Panc1 (cell line): ENCODE measurements around the gene BARD1. TPM values are rescaled to one million over a fixed set of nuclear protein-coding genes. Genes with fewer than 3 reads are reported as not detected.
"Not testable (repeated sequence)": the region's sequence is repeated elsewhere in the genome, so short reads cannot be mapped to it uniquely, and the experiment has no call there.

Experiments used
- ATAC-seq: fragments of 200-7000 bp; cut with Tn5 transposase; 2 replicates; pipeline ENCODE4 v1.9.1; 2020; ENCODE audit warnings: mild to moderate bottlenecking, moderate library complexity
- BruUV-seq: library from RNA; stranded (reverse); fragments of 400-500 nt; replicated peaks from 2 replicates; lab custom pipeline; 2021; lab: Mats Ljungman, UMichigan
- CTCF ChIA-PET: fragments of 300-600 bp; sonication (Branson Sonifier 250); formaldehyde crosslinking; loops from one replicate; lab custom pipeline; 2022; ENCODE audit warnings: antibody characterized with exemption; lab: Charles Lee
- POLR2A ChIA-PET: fragments of 300-600 bp; sonication (Branson Sonifier 250); formaldehyde crosslinking; loops from one replicate; lab custom pipeline; 2022; ENCODE audit warnings: antibody characterized with exemption; lab: Charles Lee
- DNase-seq: peaks from one replicate; pipeline ENCODE4 v3.0.0-alpha.2; 2010; ENCODE audit warnings: low read depth, low spot score
- H3K27ac ChIP-seq: 2 replicates; pipeline ENCODE4 v1.5.1; 2011; ENCODE audit warnings: mild to moderate bottlenecking, low read length, inconsistent platforms
- H3K27me3 ChIP-seq: fragments of 200-500 bp; sonication (Bioruptor generic); 2 replicates; pipeline ENCODE4 v1.6.0; 2014; ENCODE audit warnings: low read length, inconsistent platforms; ENCODE audit not compliant: control insufficient read depth, insufficient read depth
- H3K36me3 ChIP-seq: fragments of 200-500 bp; sonication (Bioruptor generic); 2 replicates; pipeline ENCODE4 v1.5.1; 2014; ENCODE audit warnings: inconsistent platforms, mild to moderate bottlenecking, low read length, moderate library complexity; ENCODE audit not compliant: control insufficient read depth, insufficient read depth
- H3K4me1 ChIP-seq: 2 replicates; pipeline ENCODE4 v1.5.1; 2011; ENCODE audit warnings: inconsistent platforms, mild to moderate bottlenecking, low read length, moderate library complexity; ENCODE audit not compliant: control insufficient read depth, insufficient read depth
- H3K4me3 ChIP-seq, 2 experiments: 2 replicates each; pipeline ENCODE4 v1.5.1; 2011 to 2012; ENCODE audit warnings: low read depth in 2 of 2, low read length in 2 of 2, mild to moderate bottlenecking in 2 of 2, inconsistent platforms in 1 of 2, moderate library complexity in 1 of 2
- H3K9me3 ChIP-seq: fragments of 200-500 bp; sonication (Bioruptor generic); 2 replicates; pipeline ENCODE4 v1.5.1; 2014; ENCODE audit warnings: low read depth, mild to moderate bottlenecking, inconsistent platforms, low read length, moderate library complexity; ENCODE audit not compliant: control insufficient read depth, insufficient read depth
- POLR2AphosphoS5 ChIP-seq: IDR thresholded peaks from 2 replicates; pipeline ENCODE4 v1.6.1; 2012; ENCODE audit warnings: mild to moderate bottlenecking, low read depth, low read length, moderate library complexity
- SIN3A ChIP-seq: IDR thresholded peaks from 2 replicates; pipeline ENCODE4 v1.6.1; 2012; ENCODE audit warnings: low read depth, mild to moderate bottlenecking, low read length, moderate library complexity, borderline replicate concordance; ENCODE audit not compliant: insufficient read depth
- TCF7L2 ChIP-seq: IDR thresholded peaks from 2 replicates; pipeline ENCODE4 v1.6.1; 2011; ENCODE audit warnings: mild to moderate bottlenecking, low read depth, low read length, inconsistent platforms
- in situ Hi-C: cut with HindIII; loops from 2 replicates; pipeline ENCODE4 v1.10.0; 2016; ENCODE audit warnings: low sequenced_read_pairs, low pct_unique_long_range_greater_than_20kb
- intact Hi-C: fragments of 100-400 bp; cut with micrococcal nuclease; formaldehyde crosslinking; loops from one replicate; pipeline ENCODE4 v1.10.0; 2022; ENCODE audit not compliant: unreplicated experiment
- total RNA-seq: library from RNA; stranded (reverse); gene quantifications from one replicate; pipeline ENCODE4 v1.2.1, GENCODE V29; 2021; ENCODE audit not compliant: unreplicated experiment
- TF ChIP-seq, protein P1 (sequence below), 2 experiments: IDR thresholded peaks; 2 replicates each; pipeline ENCODE4 v1.6.1; 2011 to 2012; ENCODE audit warnings: low read depth in 2 of 2, control low read depth in 1 of 2, low read length in 1 of 2, mild to moderate bottlenecking in 1 of 2, moderate library complexity in 1 of 2; ENCODE audit not compliant: insufficient read depth in 1 of 2
- TF ChIP-seq, protein P2 (sequence below): fragments of 450-650 bp; IDR thresholded peaks from 2 replicates; pipeline ENCODE4 v1.5.1; 2017; ENCODE audit warnings: mild to moderate bottlenecking

The BARD1 gene
- total RNA-seq, 1 experiment from 2014 or later, result 22.2 TPM

DNA sequence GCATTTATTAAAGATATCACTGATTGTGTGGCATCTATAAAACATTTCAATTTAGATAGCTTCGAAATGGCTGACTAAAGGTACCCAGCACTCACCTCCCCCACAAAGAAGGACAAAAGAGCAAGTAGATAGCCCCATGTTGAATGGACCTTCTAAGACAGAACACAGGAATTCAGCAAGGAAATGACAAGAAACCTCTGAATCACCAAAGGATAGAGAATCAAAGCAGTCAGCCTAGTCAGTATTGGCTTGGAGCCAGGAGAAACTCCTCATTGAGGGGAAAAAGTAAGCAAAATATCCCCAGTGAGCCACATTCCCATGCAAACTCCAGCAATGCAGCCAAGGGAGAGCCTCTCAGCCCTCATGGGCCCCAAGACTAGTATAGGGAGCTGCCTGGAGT is 113.7 kb downstream of the BARD1 start:
- intact Hi-C loops (no loop called here), in situ Hi-C loops (no loop called here)
- Histone ChIP-seq H3K27me3 (no peaks in the 10 kb centered on the region), H3K27ac (no peak overlapping the region), H3K9me3 (no peaks in the 10 kb centered on the region), H3K4me1 (no peaks in the 10 kb centered on the region), H3K36me3 (no peaks in the 10 kb centered on the region), H3K4me3 (no peak overlapping the region)
- POLR2A ChIA-PET, result no interaction called here
- no TSS peak for BruUV-seq
- TF ChIP-seq, protein P1, sequence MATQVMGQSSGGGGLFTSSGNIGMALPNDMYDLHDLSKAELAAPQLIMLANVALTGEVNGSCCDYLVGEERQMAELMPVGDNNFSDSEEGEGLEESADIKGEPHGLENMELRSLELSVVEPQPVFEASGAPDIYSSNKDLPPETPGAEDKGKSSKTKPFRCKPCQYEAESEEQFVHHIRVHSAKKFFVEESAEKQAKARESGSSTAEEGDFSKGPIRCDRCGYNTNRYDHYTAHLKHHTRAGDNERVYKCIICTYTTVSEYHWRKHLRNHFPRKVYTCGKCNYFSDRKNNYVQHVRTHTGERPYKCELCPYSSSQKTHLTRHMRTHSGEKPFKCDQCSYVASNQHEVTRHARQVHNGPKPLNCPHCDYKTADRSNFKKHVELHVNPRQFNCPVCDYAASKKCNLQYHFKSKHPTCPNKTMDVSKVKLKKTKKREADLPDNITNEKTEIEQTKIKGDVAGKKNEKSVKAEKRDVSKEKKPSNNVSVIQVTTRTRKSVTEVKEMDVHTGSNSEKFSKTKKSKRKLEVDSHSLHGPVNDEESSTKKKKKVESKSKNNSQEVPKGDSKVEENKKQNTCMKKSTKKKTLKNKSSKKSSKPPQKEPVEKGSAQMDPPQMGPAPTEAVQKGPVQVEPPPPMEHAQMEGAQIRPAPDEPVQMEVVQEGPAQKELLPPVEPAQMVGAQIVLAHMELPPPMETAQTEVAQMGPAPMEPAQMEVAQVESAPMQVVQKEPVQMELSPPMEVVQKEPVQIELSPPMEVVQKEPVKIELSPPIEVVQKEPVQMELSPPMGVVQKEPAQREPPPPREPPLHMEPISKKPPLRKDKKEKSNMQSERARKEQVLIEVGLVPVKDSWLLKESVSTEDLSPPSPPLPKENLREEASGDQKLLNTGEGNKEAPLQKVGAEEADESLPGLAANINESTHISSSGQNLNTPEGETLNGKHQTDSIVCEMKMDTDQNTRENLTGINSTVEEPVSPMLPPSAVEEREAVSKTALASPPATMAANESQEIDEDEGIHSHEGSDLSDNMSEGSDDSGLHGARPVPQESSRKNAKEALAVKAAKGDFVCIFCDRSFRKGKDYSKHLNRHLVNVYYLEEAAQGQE (IDR thresholded peaks at IDR 0.05; ENCODE audit: insufficient read depth in 1 of 2, low read depth in 2 of 2, low read length in 1 of 2), result no peak
- TF ChIP-seq TCF7L2, result no peak
- TF ChIP-seq, protein P2, sequence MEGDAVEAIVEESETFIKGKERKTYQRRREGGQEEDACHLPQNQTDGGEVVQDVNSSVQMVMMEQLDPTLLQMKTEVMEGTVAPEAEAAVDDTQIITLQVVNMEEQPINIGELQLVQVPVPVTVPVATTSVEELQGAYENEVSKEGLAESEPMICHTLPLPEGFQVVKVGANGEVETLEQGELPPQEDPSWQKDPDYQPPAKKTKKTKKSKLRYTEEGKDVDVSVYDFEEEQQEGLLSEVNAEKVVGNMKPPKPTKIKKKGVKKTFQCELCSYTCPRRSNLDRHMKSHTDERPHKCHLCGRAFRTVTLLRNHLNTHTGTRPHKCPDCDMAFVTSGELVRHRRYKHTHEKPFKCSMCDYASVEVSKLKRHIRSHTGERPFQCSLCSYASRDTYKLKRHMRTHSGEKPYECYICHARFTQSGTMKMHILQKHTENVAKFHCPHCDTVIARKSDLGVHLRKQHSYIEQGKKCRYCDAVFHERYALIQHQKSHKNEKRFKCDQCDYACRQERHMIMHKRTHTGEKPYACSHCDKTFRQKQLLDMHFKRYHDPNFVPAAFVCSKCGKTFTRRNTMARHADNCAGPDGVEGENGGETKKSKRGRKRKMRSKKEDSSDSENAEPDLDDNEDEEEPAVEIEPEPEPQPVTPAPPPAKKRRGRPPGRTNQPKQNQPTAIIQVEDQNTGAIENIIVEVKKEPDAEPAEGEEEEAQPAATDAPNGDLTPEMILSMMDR, result no peak
- TF ChIP-seq POLR2AphosphoS5, result no peak
- no peak for TF ChIP-seq SIN3A
- DNase-seq (no peak), ATAC-seq (no peak)
- CTCF ChIA-PET, result no interaction called here

DNA sequence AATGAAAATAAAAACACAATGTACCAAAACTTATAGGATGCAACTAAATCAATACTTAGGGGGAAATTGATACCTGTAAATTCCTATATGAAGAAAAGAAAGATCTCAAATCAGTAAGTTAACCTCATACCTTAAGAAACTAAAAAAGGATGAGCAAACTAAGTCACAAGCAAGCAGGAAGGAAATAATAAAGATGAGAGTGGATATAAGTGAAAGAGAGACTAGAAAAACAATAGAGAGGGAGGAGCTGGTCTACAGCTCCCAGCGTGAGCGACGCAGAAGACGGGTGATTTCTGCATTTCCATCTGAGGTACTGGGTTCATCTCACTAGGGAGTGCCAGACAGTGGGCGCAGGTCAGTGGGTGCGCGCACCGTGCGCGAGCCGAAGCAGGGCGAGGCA is 125.9 kb downstream of the BARD1 start:
- H3K4me3 ChIP-seq, result peak overlapping the region in 1 of 2 experiments; percentile 28; a peak in 1 of 4 replicates
- H3K4me1 ChIP-seq, H3K9me3 ChIP-seq, H3K27ac ChIP-seq, BruUV-seq, in situ Hi-C loops, DNase-seq, POLR2A ChIA-PET, H3K36me3 ChIP-seq, H3K27me3 ChIP-seq, intact Hi-C loops, CTCF ChIA-PET, ATAC-seq: not testable (repeated sequence)

DNA sequence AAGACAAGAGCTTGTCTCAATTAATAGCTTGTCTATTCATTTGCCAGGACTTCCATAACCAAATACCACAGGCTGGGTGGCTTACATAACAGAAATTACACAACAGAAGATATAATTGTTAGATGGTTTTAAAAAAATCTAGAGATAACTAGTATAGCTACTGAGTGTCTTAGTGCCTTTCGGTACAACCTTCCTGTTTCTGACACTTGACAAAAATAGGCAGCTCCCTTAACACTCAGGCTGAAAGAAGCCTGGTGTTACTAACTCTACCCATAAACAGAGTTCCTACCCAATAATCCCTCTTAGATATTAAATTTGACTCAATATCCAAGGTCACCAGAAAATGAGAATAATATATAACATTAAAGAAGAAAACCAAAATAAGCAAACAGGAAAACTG is 129.7 kb downstream of the BARD1 start:
- H3K4me1 ChIP-seq, result no peaks in the 10 kb centered on the region
- intact Hi-C loops (no loop called here), in situ Hi-C loops (no loop called here)
- ChIA-PET CTCF (no interaction called here), POLR2A (no interaction called here)
- no peak overlapping the region for H3K27ac ChIP-seq
- H3K36me3 ChIP-seq, result no peaks in the 10 kb centered on the region
- H3K9me3 ChIP-seq, result no peaks in the 10 kb centered on the region
- no peaks in the 10 kb centered on the region for H3K27me3 ChIP-seq
- no TSS peak for BruUV-seq
- ATAC-seq (no peak), DNase-seq (no peak)
- TF ChIP-seq, protein P2, result no peak
- no peak for TF ChIP-seq TCF7L2
- no peak for TF ChIP-seq POLR2AphosphoS5
- TF ChIP-seq SIN3A, result no peak
- TF ChIP-seq, protein P1 (IDR thresholded peaks at IDR 0.05; ENCODE audit: insufficient read depth in 1 of 2, low read depth in 2 of 2, low read length in 1 of 2), result no peak
- no peak overlapping the region for H3K4me3 ChIP-seq
